HCT116 (cell line): ENCODE measurements around the gene TMEM117. TPM values are rescaled to one million over a fixed set of nuclear protein-coding genes. Genes with fewer than 3 reads are reported as not detected.

ENCODE experiments used
- ATAC-seq: fragments of 200-7000 bp; cut with Tn5 transposase; 2 replicates; pipeline ENCODE4 v1.9.1; 2020; ENCODE audit warnings: mild to moderate bottlenecking, moderate library complexity
- BruUV-seq: library from RNA; stranded (reverse); fragments of 400-500 nt; replicated peaks from 2 replicates; lab custom pipeline; 2021; lab: Mats Ljungman, UMichigan
- CTCF ChIA-PET: fragments of 300-600 bp; sonication (Branson Sonifier 250); formaldehyde crosslinking; loops from one replicate; lab custom pipeline; 2021; ENCODE audit warnings: antibody characterized with exemption; lab: Charles Lee
- POLR2A ChIA-PET: fragments of 300-600, 350-600 bp; sonication (Branson Sonifier 250); formaldehyde crosslinking; loops from one replicate; lab custom pipeline; 2021; ENCODE audit warnings: antibody characterized with exemption; lab: Charles Lee
- RAD21 ChIA-PET, 2 experiments: fragments of 300-600 bp; sonication (Branson Sonifier 250); formaldehyde crosslinking; loops; one replicate each; lab custom pipeline; 2023; ENCODE audit warnings: low total read pairs in 2 of 2; ENCODE audit not compliant: uncharacterized antibody in 2 of 2, unreplicated experiment in 2 of 2, low non-redundant PET in 1 of 2; lab: Charles Lee
- DNase-seq: peaks from one replicate; pipeline ENCODE4 v3.0.0-alpha.2; 2010; ENCODE audit warnings: low read depth, low spot score
- H2AFZ ChIP-seq: fragments of 200-600 bp; shearing (Covaris generic), sonication (generic); 2 replicates; pipeline ENCODE4 v1.6.1; 2017; ENCODE audit warnings: low read depth, mixed run types, mixed read lengths, antibody characterized with exemption, low read length; ENCODE audit not compliant: poor library complexity, severe bottlenecking
- H3K27ac ChIP-seq: 2 replicates; pipeline ENCODE4 v1.5.1; 2012; ENCODE audit warnings: low read depth, low read length
- H3K27me3 ChIP-seq: fragments of 200-600 bp; sonication (generic); 2 replicates; pipeline ENCODE4 v1.6.1; 2016; ENCODE audit warnings: mixed run types, low read length, mixed read lengths; ENCODE audit not compliant: insufficient read depth
- H3K36me3 ChIP-seq, 2 experiments: fragments of 200-500 bp in 1 of 2; fragments of 200-600 bp in 1 of 2; sonication (Bioruptor generic) in 1 of 2; sonication (generic) in 1 of 2; 2 replicates each; pipeline versions ENCODE4 v1.5.1 to v1.6.1; 2014 to 2016; ENCODE audit warnings: low read length in 2 of 2, inconsistent platforms in 1 of 2, mixed read lengths in 1 of 2, mixed run types in 1 of 2; ENCODE audit not compliant: insufficient read depth in 2 of 2, control insufficient read depth in 1 of 2
- H3K4me1 ChIP-seq, 2 experiments: fragments of 200-600 bp in 1 of 2; sonication (generic) in 1 of 2; 2 replicates each; pipeline versions ENCODE4 v1.5.1 to v1.6.1; 2012 to 2017; ENCODE audit warnings: low read length in 2 of 2, inconsistent platforms in 1 of 2, mild to moderate bottlenecking in 1 of 2, mixed read lengths in 1 of 2, mixed run types in 1 of 2, moderate library complexity in 1 of 2; ENCODE audit not compliant: insufficient read depth in 2 of 2, control insufficient read depth in 1 of 2
- H3K4me2 ChIP-seq: fragments of 200-600 bp; sonication (generic); 2 replicates; pipeline ENCODE4 v1.6.1; 2017; ENCODE audit warnings: mixed run types, low read length, mixed read lengths
- H3K4me3 ChIP-seq, 2 experiments: fragments of 200-600 bp in 1 of 2; sonication (generic) in 1 of 2; replicated peaks in 1 of 2; 2 replicates each; pipeline ENCODE4 v1.5.1; 2011 to 2016; ENCODE audit warnings: low read length in 2 of 2, control low read depth in 1 of 2, low read depth in 1 of 2, mild to moderate bottlenecking in 1 of 2, mixed read lengths in 1 of 2, mixed run types in 1 of 2
- H3K79me2 ChIP-seq: fragments of 200-600 bp; sonication (generic); 2 replicates; pipeline ENCODE4 v1.6.1; 2017; ENCODE audit warnings: mild to moderate bottlenecking, mixed run types, low read length, moderate library complexity, mixed read lengths; ENCODE audit not compliant: insufficient read depth
- H3K9ac ChIP-seq: fragments of 200-600 bp; sonication (generic); 2 replicates; pipeline ENCODE4 v1.6.1; 2016; ENCODE audit warnings: low read length, mixed read lengths
- H3K9me2 ChIP-seq: fragments of 200-600 bp; sonication (generic), shearing (Covaris generic); 2 replicates; pipeline ENCODE4 v1.6.1; 2017; ENCODE audit warnings: mixed run types, mild to moderate bottlenecking, moderate library complexity; ENCODE audit not compliant: insufficient read depth
- H3K9me3 ChIP-seq, 2 experiments: fragments of 200-500 bp in 1 of 2; fragments of 200-600 bp in 1 of 2; sonication (Bioruptor generic) in 1 of 2; sonication (generic) in 1 of 2; 2 replicates each; pipeline ENCODE4 v1.6.1; 2014 to 2017; ENCODE audit warnings: low read length in 2 of 2, mixed read lengths in 2 of 2, inconsistent platforms in 1 of 2, low read depth in 1 of 2, mild to moderate bottlenecking in 1 of 2, mixed run types in 1 of 2, moderate library complexity in 1 of 2; ENCODE audit not compliant: control insufficient read depth in 1 of 2, insufficient read depth in 1 of 2
- H4K20me1 ChIP-seq: fragments of 200-600 bp; sonication (generic), shearing (Covaris generic); 2 replicates; pipeline ENCODE4 v1.6.1; 2017; ENCODE audit warnings: mixed run types, mild to moderate bottlenecking, moderate library complexity; ENCODE audit not compliant: insufficient read depth
- ATF3 ChIP-seq: IDR thresholded peaks from 2 replicates; pipeline ENCODE4 v1.6.1; 2012
- CEBPB ChIP-seq: IDR thresholded peaks from 2 replicates; pipeline ENCODE4 v1.6.1; 2012; ENCODE audit warnings: low read depth
- CTCF ChIP-seq, 3 experiments: fragments of 200-600 bp in 1 of 3; sonication (generic) in 1 of 3; IDR thresholded peaks in 2 of 3; conservative IDR thresholded peaks in 1 of 3; 2 replicates each; pipeline ENCODE4 v1.5.1; 2012 to 2017; ENCODE audit warnings: low read depth in 2 of 3, low read length in 2 of 3, antibody characterized with exemption in 1 of 3, borderline replicate concordance in 1 of 3, control low read depth in 1 of 3, mild to moderate bottlenecking in 1 of 3, mixed read lengths in 1 of 3, mixed run types in 1 of 3, moderate library complexity in 1 of 3; ENCODE audit not compliant: insufficient read depth in 1 of 3
- EGR1 ChIP-seq: IDR thresholded peaks from 2 replicates; pipeline ENCODE4 v1.6.1; 2012; ENCODE audit warnings: low read depth
- ELF1 ChIP-seq: IDR thresholded peaks from 2 replicates; pipeline ENCODE4 v1.6.1; 2012; ENCODE audit warnings: low read depth, borderline replicate concordance
- EZH2 ChIP-seq: fragments of 200-600 bp; sonication (generic); IDR thresholded peaks from 2 replicates; pipeline ENCODE4 v1.6.1; 2017; ENCODE audit warnings: antibody characterized with exemption, mixed run types
- MAX ChIP-seq: IDR thresholded peaks from 2 replicates; pipeline ENCODE4 v1.6.1; 2012
- POLR2A ChIP-seq: IDR thresholded peaks from 2 replicates; pipeline ENCODE4 v1.7.0; 2011; ENCODE audit warnings: borderline replicate concordance; ENCODE audit not compliant: insufficient read depth, insufficient read length; ENCODE audit errors: extremely low read depth
- RAD21 ChIP-seq: IDR thresholded peaks from 2 replicates; pipeline ENCODE4 v1.6.1; 2012; ENCODE audit warnings: low read depth, mild to moderate bottlenecking
- SIN3A ChIP-seq: IDR thresholded peaks from 2 replicates; pipeline ENCODE4 v1.6.1; 2012; ENCODE audit warnings: low read depth
- SRF ChIP-seq: IDR thresholded peaks from 2 replicates; pipeline ENCODE4 v1.6.1; 2012; ENCODE audit warnings: low read depth
- ZBTB33 ChIP-seq: IDR thresholded peaks from 2 replicates; pipeline ENCODE4 v1.6.1; 2011; ENCODE audit warnings: mild to moderate bottlenecking, low read length, moderate library complexity; ENCODE audit not compliant: insufficient replicate concordance; ENCODE audit errors: extremely low read depth
- ZFX ChIP-seq: fragments of 450-650 bp; IDR thresholded peaks from 2 replicates; pipeline ENCODE4 v1.6.1; 2017
- intact Hi-C: fragments of 100-400 bp; cut with micrococcal nuclease; formaldehyde crosslinking; loops from 2 replicates; pipeline ENCODE4 v1.10.0; 2022
- total RNA-seq: library from RNA; stranded (reverse); gene quantifications from one replicate; pipeline ENCODE4 v1.2.1, GENCODE V29; 2021; ENCODE audit not compliant: unreplicated experiment

Gene TMEM117
- total RNA-seq, 1 experiment from 2014 or later: 3.6 TPM

GRCh38 chr12:44335030-44335429 is 499.1 kb downstream of the TMEM117 start:
- intact Hi-C loops: no loop called here
- TF ChIP-seq MAX (no peak), ZFX (no peak), ELF1 (no peak), EZH2 (no peak), EGR1 (no peak), POLR2A (no peak), SRF (no peak), CEBPB (no peak), ATF3 (no peak), RAD21 (no peak), CTCF (IDR thresholded peaks at IDR 0.05 in 2 of 3, conservative IDR thresholded peaks at IDR 0.05 in 1 of 3; ENCODE audit: borderline replicate concordance in 1 of 3, insufficient read depth in 1 of 3, low read depth in 2 of 3, low read length in 2 of 3) (no peak), ZBTB33 (no peak), SIN3A (no peak)

More at GRCh38 chr12:44335030-44335429, 499.1 kb downstream of the TMEM117 start:
- Histone ChIP-seq H3K9me2 (no peaks in the 10 kb centered on the region), H3K9me3 (no peaks in the 10 kb centered on the region), H3K27ac (no peak overlapping the region), H3K79me2 (no peaks in the 10 kb centered on the region), H3K9ac (no peak overlapping the region), H3K4me2 (no peak overlapping the region), H3K4me3 (no peak overlapping the region), H3K36me3 (no peaks in the 10 kb centered on the region), H3K4me1 (no peaks in the 10 kb centered on the region), H4K20me1 (no peaks in the 10 kb centered on the region), H2AFZ (no peak overlapping the region), H3K27me3 (no peaks in the 10 kb centered on the region)
- BruUV-seq: no TSS peak
- ChIA-PET POLR2A (no interaction called here), CTCF (no interaction called here), RAD21 (no interaction called here)
- ATAC-seq (no peak), DNase-seq (no peak)
